ENCODE results near the gene FGF12. TPM values are rescaled to one million over a fixed set of nuclear protein-coding genes. Genes with fewer than 3 reads are reported as not detected.

The FGF12 gene
- total and polyA plus RNA-seq, 3 experiments from 2014 or later = not detected

Other genes with a start within 250 kb of the FGF12 start
- 1 to 10 TPM; 1.1 TPM for gene MB21D2, start 190.3 kb upstream of the FGF12 start, total RNA-seq
- 0.17 TPM for gene MB21D2, start 190.3 kb upstream of the FGF12 start, polyA plus RNA-seq

Measured in CD8-positive, alpha-beta memory T cell (primary cell).